ENCODE data around the gene TMEM259. TPM values are rescaled to one million over a fixed set of nuclear protein-coding genes. Genes with fewer than 3 reads are reported as not detected.

Gene TMEM259
- total RNA-seq: 100 to 1,000 TPM in 1 of 4 donors, 10 to 100 TPM in 3; 47.4 to 164 (median 56.9) TPM

DNA sequence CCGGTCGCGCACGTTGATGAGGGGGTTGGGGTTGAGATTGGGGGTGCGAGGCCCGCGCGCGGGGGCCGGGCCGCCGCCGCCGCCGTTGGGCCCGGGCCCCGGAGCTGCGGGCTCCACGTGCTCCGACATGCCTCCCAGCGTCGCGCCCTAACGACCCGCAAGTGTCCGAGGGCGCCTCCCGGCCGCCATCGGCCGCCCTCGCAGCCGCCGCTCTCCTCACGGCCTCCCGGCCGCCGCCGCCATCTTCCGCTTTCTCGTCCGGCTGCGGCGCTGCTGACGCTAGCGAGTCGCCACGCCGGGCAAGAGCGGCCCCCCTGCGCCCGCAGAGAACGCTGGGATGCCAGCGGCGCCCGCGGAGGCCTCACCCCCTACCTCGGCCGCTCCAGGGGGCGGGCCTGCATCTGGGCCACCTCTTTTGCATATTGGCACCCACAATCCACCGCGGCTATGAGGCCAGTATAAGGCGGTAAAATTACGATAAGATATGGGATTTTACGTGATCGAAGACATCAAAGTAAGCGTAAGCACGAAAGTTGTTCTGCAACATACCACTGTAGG is at the start of gene TMEM259:
Gene TMEM259 (minus strand): TSS at position 256 of the 558 bp plus-strand sequence. CDS start 127 bp downstream, at position 129.
- peak; percentile 95 to 99 for DNase-seq
- H3K27me3 ChIP-seq: no peaks in the 10 kb centered on the region
- peak within 1 kb of the TSS; percentile 90 to 95 for H3K27ac ChIP-seq
- intact Hi-C loops (cut with DNase I; ENCODE audit: low total_unique reads): no loop called here
- H3K9me3 ChIP-seq: no peaks in the 10 kb centered on the region
- peak within 1 kb of the TSS; percentile 72 to 90 for H3K4me3 ChIP-seq
- peaks cover 6 to 39% of the 10 kb centered on the region in 2 donors for H3K4me1 ChIP-seq
- TF ChIP-seq POLR2A (IDR thresholded peaks at IDR 0.05): peak; percentile 58 to 64
- peak in 2 of 4 experiments; percentile 4 to 39 for TF ChIP-seq CTCF (IDR thresholded peaks at IDR 0.05)
- no peaks in the 10 kb centered on the region for H3K36me3 ChIP-seq

DNA sequence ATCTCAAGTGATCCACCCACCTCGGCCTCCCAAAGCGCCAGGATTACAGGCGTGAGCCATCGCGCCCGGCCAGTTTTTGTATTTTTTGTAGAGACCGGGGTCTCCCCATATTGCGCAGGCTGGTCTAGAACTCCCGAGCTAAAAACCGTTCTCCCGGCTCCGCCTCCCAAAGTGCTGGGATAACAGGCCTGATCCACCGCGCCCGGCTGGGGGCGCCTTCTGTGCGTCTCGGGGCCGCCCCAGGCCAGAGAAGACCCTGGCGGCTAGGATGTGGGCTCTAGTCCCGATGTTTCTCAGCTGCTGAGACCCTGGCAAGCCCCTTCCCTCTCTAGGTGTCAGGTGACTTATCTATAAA is 49.6 kb upstream of the TMEM259 start:
- intact Hi-C loops (cut with DNase I; ENCODE audit: low total_unique reads): no loop called here
- H3K27ac ChIP-seq: no peak overlapping the region
- no peak overlapping the region for H3K4me3 ChIP-seq
- no peaks in the 10 kb centered on the region for H3K36me3 ChIP-seq
- TF ChIP-seq CTCF (IDR thresholded peaks at IDR 0.05): no peak
- no peak for TF ChIP-seq POLR2A (IDR thresholded peaks at IDR 0.05)
- peaks cover 0 to 15% of the 10 kb centered on the region in 2 donors for H3K4me1 ChIP-seq
- H3K27me3 ChIP-seq: peaks cover 21 to 47% of the 10 kb centered on the region in 2 donors
- no peak for DNase-seq
- no peaks in the 10 kb centered on the region for H3K9me3 ChIP-seq

DNA sequence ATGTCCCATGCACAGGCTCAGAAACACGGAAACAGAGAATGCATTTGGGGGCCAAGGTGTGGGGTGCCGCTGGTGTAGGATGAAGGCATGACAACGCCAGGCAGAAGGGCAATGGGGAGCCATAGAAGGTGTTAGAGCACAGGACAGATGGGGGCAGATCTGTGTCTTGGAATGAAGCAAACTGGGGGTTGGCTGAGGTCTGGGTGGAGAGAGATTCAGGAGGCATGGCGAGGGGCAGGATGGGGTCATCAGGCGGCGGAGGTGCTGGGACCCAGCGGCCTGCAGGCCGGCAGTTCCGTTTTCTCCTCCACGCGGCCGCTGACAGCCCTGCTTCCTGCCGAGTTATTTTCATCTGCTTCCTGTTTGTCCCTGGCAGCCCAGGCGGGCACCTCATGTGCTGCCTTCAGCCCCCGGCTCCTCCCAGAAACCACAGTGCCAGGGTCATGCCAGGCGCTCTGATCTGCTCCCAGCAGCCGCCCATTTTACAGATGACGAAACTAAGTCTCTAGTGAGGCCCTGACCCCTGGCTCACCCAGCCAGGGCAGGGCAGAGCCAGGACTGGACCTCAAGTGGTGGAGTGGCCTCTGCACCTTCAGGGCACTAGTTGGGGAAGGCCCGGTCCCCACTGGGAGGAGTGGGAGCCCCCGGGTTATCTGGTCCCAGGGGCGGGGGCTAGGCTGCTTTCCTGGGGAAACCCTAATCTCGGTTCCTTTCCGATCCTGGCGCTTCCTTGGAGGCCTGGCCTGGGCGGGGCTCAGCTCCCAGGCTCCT is 48.3 kb upstream of the TMEM259 start:
- H3K36me3 ChIP-seq: no peaks in the 10 kb centered on the region
- H3K27me3 ChIP-seq: peaks cover 21 to 50% of the 10 kb centered on the region in 2 donors
- no peak overlapping the region for H3K27ac ChIP-seq
- no peak overlapping the region for H3K4me3 ChIP-seq
- intact Hi-C loops (cut with DNase I; ENCODE audit: low total_unique reads): no loop called here
- TF ChIP-seq POLR2A (IDR thresholded peaks at IDR 0.05): no peak
- TF ChIP-seq CTCF (IDR thresholded peaks at IDR 0.05): no peak
- no peak for DNase-seq
- no peaks in the 10 kb centered on the region for H3K9me3 ChIP-seq
- H3K4me1 ChIP-seq: peaks cover 0 to 21% of the 10 kb centered on the region in 2 donors

DNA sequence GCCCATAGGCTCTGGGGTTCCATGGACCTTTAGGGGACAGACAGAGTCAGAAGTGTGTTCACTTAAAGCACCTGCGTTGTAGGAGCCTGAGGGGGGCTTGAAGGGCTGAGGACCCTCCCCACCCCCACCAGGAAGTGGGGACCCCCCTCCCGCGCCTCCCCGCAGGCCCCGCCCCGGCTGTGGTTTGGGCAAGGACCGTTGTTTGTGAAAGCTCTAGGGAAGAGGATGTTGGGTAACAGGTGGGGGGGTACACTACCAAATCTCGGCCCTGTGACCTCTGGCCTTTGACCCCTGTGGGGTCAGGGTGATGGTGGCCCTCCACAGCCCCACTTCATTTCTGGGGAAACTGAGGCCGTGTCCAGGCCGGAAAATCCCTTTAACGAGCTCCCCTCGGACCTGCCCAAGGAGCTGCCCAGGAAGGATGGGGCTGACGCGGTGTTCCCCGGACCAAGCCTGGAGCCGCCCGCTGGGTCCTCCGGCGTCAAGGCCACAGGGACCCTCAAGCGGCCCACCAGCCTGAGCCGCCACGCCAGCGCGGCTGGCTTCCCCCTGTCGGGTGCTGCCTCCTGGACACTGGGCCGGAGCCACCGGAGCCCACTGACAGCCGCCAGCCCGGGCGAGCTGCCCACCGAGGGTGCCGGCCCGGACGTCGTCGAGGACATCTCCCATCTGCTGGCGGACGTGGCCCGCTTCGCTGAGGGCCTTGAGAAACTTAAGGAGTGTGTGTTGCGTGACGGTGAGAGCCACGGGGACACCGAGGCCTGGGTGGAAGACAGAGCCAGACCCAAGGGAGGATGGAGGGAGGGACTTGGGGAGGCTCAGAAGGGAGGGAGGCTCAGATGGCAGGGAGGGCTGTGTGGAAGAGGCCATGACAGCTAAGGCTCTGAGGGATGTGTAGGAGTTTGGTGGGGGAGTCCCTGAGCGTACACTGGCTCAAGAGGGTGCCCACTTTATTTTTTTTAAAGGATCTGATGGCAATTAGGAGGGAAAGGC is 47.4 kb upstream of the TMEM259 start:
- TF ChIP-seq POLR2A (IDR thresholded peaks at IDR 0.05) (no peak), CTCF (IDR thresholded peaks at IDR 0.05) (no peak)
- Histone ChIP-seq H3K27ac (no peak overlapping the region), H3K36me3 (no peaks in the 10 kb centered on the region), H3K9me3 (no peaks in the 10 kb centered on the region), H3K27me3 (peaks cover 21 to 50% of the 10 kb centered on the region in 2 donors), H3K4me3 (no peak overlapping the region), H3K4me1 (peaks cover 0 to 21% of the 10 kb centered on the region in 2 donors)
- DNase-seq: no peak
- intact Hi-C loops (cut with DNase I; ENCODE audit: low total_unique reads): no loop called here
